D341Med (cell line): Measurements from ENCODE around the gene NEU1.
"Not testable (repeated sequence)": the region's sequence is repeated elsewhere in the genome, so short reads cannot be mapped to it uniquely, and the experiment has no call there.

ENCODE experiments used
- DNase-seq: peaks from one replicate; pipeline ENCODE4 v3.0.0; 2012; ENCODE audit warnings: low spot score

Gene NEU1

GRCh38 chr6:31874084-31874670, 11.6 kb upstream of the NEU1 start:
- DNase-seq, result no peak

- DNase-seq, result peak; percentile 25
Observed at GRCh38 chr6:31871046-31871659, 8.5 kb upstream of the NEU1 start.

GRCh38 chr6:31870385-31870921, 7.8 kb upstream of the NEU1 start:
- DNase-seq, result peak; percentile 33

- DNase-seq, result peak; percentile 8
Observed at GRCh38 chr6:31869343-31869742, 6.7 kb upstream of the NEU1 start.

GRCh38 chr6:31868658-31868971, 6.0 kb upstream of the NEU1 start:
- not testable (repeated sequence) for DNase-seq

- peak; percentile 5 for DNase-seq
Observed at GRCh38 chr6:31865205-31866118, 2.8 kb upstream of the NEU1 start.

- no peak for DNase-seq
Observed at GRCh38 chr6:31864818-31865204, 2.2 kb upstream of the NEU1 start.

- DNase-seq, result not testable (repeated sequence)
Observed at GRCh38 chr6:31864123-31864562, 1.5 kb upstream of the NEU1 start.

- peak; percentile 21 for DNase-seq
Observed at GRCh38 chr6:31861919-31862343, 690 bp downstream of the NEU1 start.

- no peak for DNase-seq
Observed at GRCh38 chr6:31861150-31861549, 1.5 kb downstream of the NEU1 start.

GRCh38 chr6:31860349-31860748, 2.3 kb downstream of the NEU1 start:
- DNase-seq, result no peak

GRCh38 chr6:31859923-31860322, 2.7 kb downstream of the NEU1 start:
- no peak for DNase-seq

GRCh38 chr6:31858707-31859106, 3.9 kb downstream of the NEU1 start:
- no peak for DNase-seq

- not testable (repeated sequence) for DNase-seq
Observed at GRCh38 chr6:31857774-31858173, 4.8 kb downstream of the NEU1 start.

GRCh38 chr6:31851980-31852718, 10.5 kb downstream of the NEU1 start:
- DNase-seq, result not testable (repeated sequence)

GRCh38 chr6:31851485-31851832, 11.2 kb downstream of the NEU1 start:
- DNase-seq, result no peak

GRCh38 chr6:31850765-31851484, 11.7 kb downstream of the NEU1 start:
- no peak for DNase-seq

- DNase-seq, result no peak
Observed at GRCh38 chr6:31847276-31847978, 15.2 kb downstream of the NEU1 start.

- DNase-seq, result no peak
Observed at GRCh38 chr6:31844507-31844906, 18.1 kb downstream of the NEU1 start.

- DNase-seq, result no peak
Observed at GRCh38 chr6:31842053-31842452, 20.6 kb downstream of the NEU1 start.

- DNase-seq, result not testable (repeated sequence)
Observed at GRCh38 chr6:31839779-31840126, 22.9 kb downstream of the NEU1 start.
